WTC11 (cell line): ENCODE measurements around the gene TAOK3. TPM values are rescaled to one million over a fixed set of nuclear protein-coding genes. Genes with fewer than 3 reads are reported as not detected.
A peak's percentile ranks its signal among the peaks of the same experiment; 100 is the strongest.
"Not testable (repeated sequence)": the region's sequence is repeated elsewhere in the genome, so short reads cannot be mapped to it uniquely, and the experiment has no call there.

Experiments
- ATAC-seq: fragments of 200-7000 bp; cut with Tn5 transposase; 2 replicates; pipeline ENCODE4 v1.10.0; 2021; ENCODE audit warnings: mild to moderate bottlenecking, moderate library complexity
- CTCF ChIA-PET: fragments of 300-600 bp; sonication (Branson Sonifier 250); formaldehyde crosslinking; loops from one replicate; lab custom pipeline; 2021; ENCODE audit warnings: antibody characterized with exemption; lab: Charles Lee
- POLR2A ChIA-PET: fragments of 350-600 bp; sonication (Branson Sonifier 250); formaldehyde crosslinking; loops from one replicate; lab custom pipeline; 2021; ENCODE audit warnings: antibody characterized with exemption; lab: Charles Lee
- DNase-seq: peaks from one replicate; pipeline ENCODE4 v3.0.0; 2021; ENCODE audit warnings: low spot score
- H3K27ac Mint-ChIP-seq: 2 replicates; pipeline ENCODE4 v1.8.0; 2021; ENCODE audit warnings: mixed read lengths
- H3K27me3 Mint-ChIP-seq: 2 replicates; pipeline ENCODE4 v1.8.0; 2021; ENCODE audit warnings: low read depth, mild to moderate bottlenecking, moderate library complexity, mixed read lengths
- H3K36me3 Mint-ChIP-seq: 2 replicates; pipeline ENCODE4 v1.8.0; 2021; ENCODE audit warnings: mixed read lengths
- H3K4me1 Mint-ChIP-seq: 2 replicates; pipeline ENCODE4 v1.8.0; 2022; ENCODE audit warnings: mixed read lengths
- H3K4me3 Mint-ChIP-seq: 2 replicates; pipeline ENCODE4 v1.8.0; 2021; ENCODE audit warnings: mild to moderate bottlenecking, moderate library complexity, mixed read lengths
- H3K9me3 Mint-ChIP-seq: 2 replicates; pipeline ENCODE4 v1.8.0; 2021; ENCODE audit warnings: mixed read lengths
- ARID4B ChIP-seq: sonication (generic); formaldehyde crosslinking; IDR thresholded peaks from 2 replicates; pipeline ENCODE4 v1.8.0; 2023; ENCODE audit warnings: missing genetic modification reagents, mild to moderate bottlenecking, borderline replicate concordance
- CDX4 ChIP-seq: fragments of 250-450 bp; sonication (Bioruptor Pico); IDR thresholded peaks from 2 replicates; pipeline ENCODE4 v1.9.0; 2021; ENCODE audit warnings: moderate library complexity, mild to moderate bottlenecking, inconsistent platforms, borderline replicate concordance
- CREB1 ChIP-seq: sonication (generic); formaldehyde crosslinking; IDR thresholded peaks from 2 replicates; pipeline ENCODE4 v1.8.0; 2023; ENCODE audit warnings: mild to moderate bottlenecking, missing genetic modification reagents
- E2F5 ChIP-seq: sonication (generic); formaldehyde crosslinking; IDR thresholded peaks from 2 replicates; pipeline ENCODE4 v1.8.1; 2022; ENCODE audit warnings: mild to moderate bottlenecking, moderate library complexity, missing genetic modification reagents
- ERG ChIP-seq: fragments of 250-450 bp; sonication (Bioruptor Pico); IDR thresholded peaks from 2 replicates; pipeline ENCODE4 v1.8.0; 2021; ENCODE audit warnings: mild to moderate bottlenecking
- ETV6 ChIP-seq: sonication (generic); formaldehyde crosslinking; IDR thresholded peaks from 2 replicates; pipeline ENCODE4 v1.8.1; 2022; ENCODE audit warnings: mild to moderate bottlenecking, missing genetic modification reagents
- FOXK1 ChIP-seq: sonication (generic); formaldehyde crosslinking; IDR thresholded peaks from 2 replicates; pipeline ENCODE4 v1.8.0; 2022; ENCODE audit warnings: mild to moderate bottlenecking, moderate library complexity, missing genetic modification reagents
- FOXP1 ChIP-seq: sonication (generic); formaldehyde crosslinking; IDR thresholded peaks from 2 replicates; pipeline ENCODE4 v1.8.0; 2022; ENCODE audit warnings: missing genetic modification reagents, mild to moderate bottlenecking, moderate library complexity, borderline replicate concordance
- GABPB1 ChIP-seq: sonication (generic); formaldehyde crosslinking; IDR thresholded peaks from 2 replicates; pipeline ENCODE4 v1.8.1; 2023; ENCODE audit warnings: mild to moderate bottlenecking, missing genetic modification reagents
- GTF2I ChIP-seq: fragments of 250-450 bp; sonication (Bioruptor Pico); conservative IDR thresholded peaks from 2 replicates; pipeline ENCODE4 v1.4.0; 2021; ENCODE audit warnings: mild to moderate bottlenecking
- USF2 ChIP-seq: sonication (generic); formaldehyde crosslinking; IDR thresholded peaks from 2 replicates; pipeline ENCODE4 v1.8.1; 2023; ENCODE audit warnings: mild to moderate bottlenecking, missing genetic modification reagents, moderate library complexity
- ZNF219 ChIP-seq: sonication (generic); formaldehyde crosslinking; IDR thresholded peaks from 2 replicates; pipeline ENCODE4 v1.8.0; 2023; ENCODE audit warnings: missing genetic modification reagents, mild to moderate bottlenecking, borderline replicate concordance
- ZNF232 ChIP-seq: sonication (generic); formaldehyde crosslinking; IDR thresholded peaks from 2 replicates; pipeline ENCODE4 v1.8.0; 2022; ENCODE audit warnings: mild to moderate bottlenecking, missing genetic modification reagents
- ZNF281 ChIP-seq: sonication (generic); formaldehyde crosslinking; IDR thresholded peaks from 2 replicates; pipeline ENCODE4 v1.8.0; 2023; ENCODE audit warnings: mild to moderate bottlenecking, missing genetic modification reagents
- ZNF396 ChIP-seq: fragments of 250-450 bp; sonication (Bioruptor Pico); IDR thresholded peaks from 2 replicates; pipeline ENCODE4 v1.8.0; 2021; ENCODE audit warnings: mild to moderate bottlenecking, moderate library complexity, borderline replicate concordance
- total RNA-seq: library from RNA; stranded (reverse); gene quantifications from 3 replicates; pipeline ENCODE4 v1.2.3, GENCODE V29; 2021

TAOK3 gene
- total RNA-seq, 1 experiment from 2014 or later, result 13.0 TPM

GRCh38 chr12:118278288-118278687 is 94.4 kb downstream of the TAOK3 start:
- CTCF ChIA-PET, DNase-seq, H3K4me1 Mint-ChIP-seq, H3K27me3 Mint-ChIP-seq, H3K4me3 Mint-ChIP-seq, POLR2A ChIA-PET, H3K27ac Mint-ChIP-seq, ATAC-seq, H3K36me3 Mint-ChIP-seq: not testable (repeated sequence)
- H3K9me3 Mint-ChIP-seq, result peaks cover 10% of the 10 kb centered on the region
- TF ChIP-seq GTF2I, result peak; percentile 55; the same call in 1 of the 2 replicates

GRCh38 chr12:118274066-118274465 is 98.6 kb downstream of the TAOK3 start:
- ChIA-PET POLR2A (no interaction called here), CTCF (no interaction called here)
- DNase-seq (no peak), ATAC-seq (no peak)
- Mint-ChIP-seq H3K9me3 (peaks cover 6% of the 10 kb centered on the region), H3K4me1 (peaks cover 3% of the 10 kb centered on the region), H3K27me3 (no peaks in the 10 kb centered on the region), H3K27ac (no peak overlapping the region), H3K4me3 (no peak overlapping the region), H3K36me3 (0 out of 2 replicates have a peak, but pooled peaks cover 2% of the 10 kb centered on the region)
- TF ChIP-seq ZNF232 (CRISPR knock-in tag) (no peak), ZNF219 (CRISPR knock-in tag) (no peak), ARID4B (CRISPR knock-in tag) (no peak), FOXK1 (no peak), USF2 (no peak), ZNF281 (CRISPR knock-in tag) (no peak), GABPB1 (CRISPR knock-in tag) (no peak), CREB1 (CRISPR knock-in tag) (no peak), FOXP1 (no peak), ZNF396 (no peak), E2F5 (CRISPR knock-in tag) (no peak), CDX4 (no peak), ERG (no peak), ETV6 (CRISPR knock-in tag) (no peak)
